C1 segment of cervical spinal cord (tissue), 14 donors: Measurements from ENCODE around the gene LRRC4C.
A peak's percentile ranks its signal among the peaks of the same experiment; 100 is the strongest.
"Not testable (repeated sequence)": the region's sequence is repeated elsewhere in the genome, so short reads cannot be mapped to it uniquely, and the experiment has no call there.

Source experiments
- DNase-seq, 14 donors: peaks; one replicate each; lab custom pipeline; 2025; lab: John Stamatoyannopoulos, UW

The LRRC4C gene

DNA sequence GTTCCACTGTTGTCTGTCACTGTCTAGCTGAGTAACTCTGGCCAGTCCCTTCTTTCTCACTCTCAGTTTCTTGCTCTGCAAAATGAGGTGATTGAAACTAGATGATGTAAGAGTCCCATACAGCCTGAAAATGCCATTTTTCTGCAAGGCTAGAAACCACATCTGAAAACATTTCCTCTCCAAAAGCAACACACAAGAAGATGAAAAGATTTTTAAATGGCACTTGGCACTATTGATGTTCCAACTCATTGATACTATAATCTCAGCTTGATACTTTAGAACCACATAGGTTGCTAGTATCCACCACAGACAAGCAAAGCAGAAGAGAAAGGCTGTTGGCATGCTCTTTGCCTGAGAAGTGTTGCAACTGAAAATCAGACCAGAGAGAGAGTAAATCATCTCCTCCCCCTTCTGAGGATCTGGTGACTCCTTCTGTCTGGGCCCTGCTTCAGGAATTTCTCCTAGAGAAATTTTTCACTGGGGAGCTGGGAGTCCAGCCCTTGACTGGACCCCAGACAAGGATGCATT, 1217.9 kb downstream of the LRRC4C start:
- peak in 3 of 14 donors; percentile 5 to 8 (median 6) for DNase-seq

DNA sequence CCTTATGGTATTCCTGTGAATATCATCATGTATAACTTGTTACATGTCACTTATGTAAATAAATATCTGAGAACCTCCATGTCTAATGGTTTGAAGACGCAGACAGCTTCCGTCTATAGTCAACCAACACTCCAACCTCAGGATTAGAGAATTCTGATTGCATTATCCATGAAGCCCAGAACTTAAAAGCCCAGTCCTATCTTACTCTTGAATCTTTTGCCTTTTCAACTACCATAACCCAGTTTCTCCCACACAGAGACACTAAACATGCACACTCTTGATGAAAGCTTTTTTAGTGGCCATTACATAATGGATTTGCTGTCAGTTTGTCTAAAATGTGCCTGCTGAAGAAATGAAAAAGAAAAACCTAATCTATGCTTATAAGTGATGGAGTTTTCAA, 1219.2 kb downstream of the LRRC4C start:
- no peak for DNase-seq

DNA sequence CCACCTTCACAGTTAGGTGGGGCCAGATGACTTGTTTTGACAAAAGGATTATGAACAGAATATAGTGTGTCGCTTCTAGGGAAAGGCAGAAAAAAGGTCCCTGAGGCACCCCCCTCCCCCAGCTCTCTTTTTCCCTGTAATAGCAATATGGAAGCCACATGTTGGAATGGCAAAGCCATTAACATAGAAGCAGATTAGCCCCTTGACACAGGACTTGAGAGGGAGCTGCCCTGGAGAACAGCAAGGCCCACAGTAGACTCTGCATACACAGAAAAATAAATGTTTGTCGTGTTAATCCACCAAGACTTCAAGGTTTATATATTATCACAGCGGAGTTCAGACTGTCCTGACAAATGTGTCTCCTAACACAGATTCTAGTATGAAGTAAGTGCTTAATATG, 1222.9 kb downstream of the LRRC4C start:
- DNase-seq = no peak

DNA sequence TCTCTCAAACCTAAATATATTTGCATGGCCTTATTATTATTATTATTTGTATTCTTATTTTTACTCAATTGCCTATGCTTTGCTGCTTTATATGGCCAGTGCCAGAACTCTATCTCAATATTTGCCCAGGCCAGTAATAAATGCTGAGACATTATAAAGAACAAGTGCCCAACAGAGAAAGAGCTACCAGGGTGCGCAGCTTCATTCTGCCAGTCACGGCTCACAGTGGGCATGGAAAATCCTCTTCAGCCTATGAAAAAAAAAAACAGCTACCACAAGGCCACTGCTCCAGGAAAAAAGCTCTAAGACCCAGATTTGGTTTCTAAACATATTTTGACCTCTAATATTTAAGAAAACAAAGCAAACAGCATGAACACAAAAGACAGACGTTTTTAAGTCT, 1223.6 kb downstream of the LRRC4C start:
- DNase-seq = no peak

DNA sequence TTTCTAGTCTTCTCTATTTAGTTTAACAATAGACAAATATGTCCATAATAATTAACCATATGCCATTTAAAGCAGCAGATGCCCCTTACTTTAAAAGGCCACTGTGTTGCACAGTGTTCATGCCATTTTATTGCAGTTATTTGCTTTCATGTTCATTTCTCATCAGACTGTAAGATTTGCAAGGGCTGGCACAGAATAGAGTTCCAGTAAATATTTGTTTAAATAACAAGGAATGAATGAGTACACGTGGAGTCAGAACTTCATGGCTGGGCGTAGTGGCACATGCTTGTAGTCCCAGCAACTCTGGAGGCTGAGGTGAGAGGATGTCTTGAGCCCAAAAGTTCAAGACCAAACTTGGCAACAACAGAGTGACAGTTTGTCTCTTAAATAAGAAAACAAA, 1228.6 kb downstream of the LRRC4C start:
- DNase-seq = no peak

DNA sequence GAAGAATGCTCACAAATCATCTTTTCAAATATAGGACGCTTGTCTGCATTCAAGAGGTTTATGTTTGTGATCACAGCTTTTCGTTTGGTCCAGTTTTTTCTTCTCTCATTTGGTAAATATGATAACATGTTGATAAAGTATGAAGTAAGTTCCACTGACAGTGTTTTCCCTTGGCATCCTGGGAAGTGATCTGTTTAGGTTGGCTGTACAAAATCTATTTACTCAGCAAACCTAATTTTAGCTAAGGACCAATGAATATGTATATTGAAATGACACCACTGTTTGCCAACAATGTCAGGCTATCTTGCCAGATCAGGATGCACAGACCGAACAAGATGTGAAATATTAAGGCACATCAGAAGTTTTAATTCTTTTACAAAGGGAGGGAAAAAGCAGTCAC, 1230.8 kb downstream of the LRRC4C start:
- DNase-seq = no peak

DNA sequence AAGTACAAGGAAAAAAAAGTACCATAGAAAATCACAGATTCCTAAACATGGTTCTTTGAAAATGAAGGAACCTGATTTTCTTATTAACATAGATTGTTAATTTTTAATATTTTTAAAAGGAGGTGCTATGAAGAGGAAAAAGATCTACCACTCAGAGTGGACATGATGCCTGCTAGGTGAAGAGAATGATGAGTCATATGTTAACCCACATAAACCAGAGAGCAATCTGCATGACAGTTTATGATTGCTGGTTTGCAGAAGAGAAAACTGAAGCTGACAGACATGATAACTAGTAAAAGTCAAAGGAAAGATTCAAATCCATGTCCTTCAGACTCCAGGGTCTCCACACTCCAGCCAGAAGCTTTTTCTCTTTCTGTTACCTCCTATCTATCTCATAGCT, 1231.7 kb downstream of the LRRC4C start:
- no peak for DNase-seq

DNA sequence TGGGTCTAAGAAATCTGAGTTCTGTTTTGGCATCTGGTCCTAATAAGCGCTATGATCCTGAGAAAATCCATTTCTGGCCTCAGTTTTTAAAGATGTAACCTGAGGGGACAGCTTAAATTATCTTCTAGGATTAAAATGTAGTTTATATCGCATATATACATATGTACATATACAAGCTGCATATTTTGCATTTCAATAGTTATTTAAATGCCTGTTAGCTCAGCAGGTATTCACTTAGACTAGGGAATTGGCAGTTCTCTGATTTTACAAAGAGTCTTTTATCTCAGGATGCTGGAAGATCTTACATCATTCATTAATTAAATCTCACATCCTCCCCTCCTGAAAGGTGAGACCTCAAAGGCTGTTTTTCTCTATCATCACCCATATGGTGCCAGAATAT, 1232.8 kb downstream of the LRRC4C start:
- DNase-seq = no peak

DNA sequence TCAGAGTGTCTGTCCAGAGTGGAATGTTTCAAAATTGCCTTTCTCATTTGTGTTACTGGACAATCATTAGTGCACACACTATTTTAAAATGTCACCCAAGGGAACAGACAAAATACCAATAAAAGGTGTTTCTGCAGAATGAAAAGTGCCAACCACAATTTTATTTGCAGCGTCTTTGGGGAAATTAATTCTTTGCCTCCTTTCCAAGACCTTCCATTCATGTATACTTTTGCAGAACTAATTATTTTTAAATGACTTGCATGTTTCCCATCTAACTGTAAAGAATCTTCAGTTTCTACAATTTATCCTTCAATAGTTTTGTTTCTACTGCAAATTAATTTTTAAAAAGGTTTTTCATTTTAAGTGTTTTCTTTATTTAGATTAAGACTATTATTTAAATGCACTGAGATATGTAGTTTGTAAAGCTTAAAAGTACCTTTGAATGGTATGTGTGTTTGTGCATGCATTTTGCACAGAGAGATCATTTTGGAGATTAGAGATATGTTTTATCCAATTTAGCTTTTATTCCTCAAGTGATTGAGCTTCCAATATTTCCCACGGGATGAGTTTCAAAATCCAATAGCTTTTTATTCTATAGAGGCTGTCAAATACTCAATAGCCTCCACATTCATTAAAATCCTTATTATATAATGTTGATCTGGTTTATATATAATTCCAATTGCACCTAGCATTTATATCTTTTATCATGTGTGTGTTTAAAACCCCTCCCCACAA, 1235.7 kb downstream of the LRRC4C start:
- no peak for DNase-seq

DNA sequence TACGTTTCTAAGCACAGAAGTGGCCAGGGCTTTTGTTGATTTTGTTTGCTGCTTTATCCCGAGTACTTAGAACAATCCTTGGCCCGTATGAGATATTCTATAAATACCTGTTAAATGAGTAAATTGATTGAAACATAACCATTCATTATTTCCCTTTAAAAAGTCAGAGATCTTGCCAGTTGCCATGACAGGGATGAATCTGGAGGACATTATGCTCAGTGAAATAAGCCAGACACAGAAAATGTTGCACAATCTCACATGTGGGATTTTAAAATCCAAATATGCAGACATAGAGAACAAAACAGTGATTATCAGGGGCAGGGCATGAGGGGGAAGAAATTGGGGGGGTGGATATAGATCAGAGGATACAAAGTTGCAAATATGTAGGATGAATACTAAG, 1240.1 kb downstream of the LRRC4C start:
- DNase-seq = no peak

DNA sequence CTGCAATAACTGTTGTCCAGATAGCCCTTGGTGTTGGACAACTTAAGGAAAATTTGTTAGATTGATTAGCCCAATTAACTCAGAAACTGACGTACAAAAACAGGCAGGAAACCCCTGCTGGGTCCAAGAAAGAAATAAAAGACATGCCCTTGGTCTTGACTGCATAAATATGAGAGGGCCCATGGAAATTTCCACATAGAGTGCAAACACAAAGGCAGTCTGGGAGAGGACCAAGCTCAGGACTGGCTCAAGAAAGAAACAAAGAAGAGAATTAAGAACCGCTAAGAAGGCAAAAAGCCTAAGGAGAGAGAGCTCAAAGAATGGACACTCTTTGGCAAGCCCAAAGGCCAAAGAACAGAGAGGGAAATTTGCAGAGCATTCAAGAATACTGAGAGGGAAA, 1243.9 kb downstream of the LRRC4C start:
- DNase-seq = no peak

DNA sequence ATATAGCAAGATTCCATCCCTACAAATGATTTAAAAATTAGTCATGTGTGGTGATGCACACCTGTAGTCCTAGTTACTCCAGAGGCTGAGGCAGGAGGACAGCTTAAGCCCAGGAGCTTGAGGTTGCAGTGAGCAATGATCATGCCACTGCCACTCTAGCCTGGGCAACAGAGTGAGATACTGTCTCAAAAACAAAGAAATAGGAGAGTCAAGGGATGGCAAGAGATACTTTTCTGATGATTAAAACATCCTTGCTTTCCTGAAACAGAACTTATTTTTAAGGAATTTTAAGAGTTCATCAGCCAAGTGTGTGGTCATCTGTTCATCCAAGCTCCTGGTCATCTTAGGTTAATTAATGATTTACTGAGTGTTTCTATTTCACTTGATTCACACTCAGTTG, 1252.0 kb downstream of the LRRC4C start:
- no peak for DNase-seq

DNA sequence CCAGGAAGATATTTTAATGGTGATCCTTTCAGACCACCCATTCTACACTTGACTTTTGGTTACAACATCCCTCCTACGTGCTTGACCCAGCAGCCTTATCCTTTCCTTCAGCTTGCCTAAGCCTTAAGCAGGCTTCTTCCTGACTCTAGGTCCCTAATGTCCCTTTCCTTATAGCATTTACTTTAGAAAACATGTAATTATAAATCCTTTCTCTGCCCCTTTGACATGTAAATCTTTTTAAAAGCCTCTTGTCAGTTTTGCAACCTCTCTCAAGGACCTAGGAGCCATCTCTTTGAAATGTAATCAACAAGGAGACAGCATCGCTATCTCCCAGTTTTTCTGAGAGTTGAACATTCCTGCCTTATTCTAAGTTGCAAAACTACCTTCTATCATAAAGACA, 1255.2 kb downstream of the LRRC4C start:
- DNase-seq = no peak

DNA sequence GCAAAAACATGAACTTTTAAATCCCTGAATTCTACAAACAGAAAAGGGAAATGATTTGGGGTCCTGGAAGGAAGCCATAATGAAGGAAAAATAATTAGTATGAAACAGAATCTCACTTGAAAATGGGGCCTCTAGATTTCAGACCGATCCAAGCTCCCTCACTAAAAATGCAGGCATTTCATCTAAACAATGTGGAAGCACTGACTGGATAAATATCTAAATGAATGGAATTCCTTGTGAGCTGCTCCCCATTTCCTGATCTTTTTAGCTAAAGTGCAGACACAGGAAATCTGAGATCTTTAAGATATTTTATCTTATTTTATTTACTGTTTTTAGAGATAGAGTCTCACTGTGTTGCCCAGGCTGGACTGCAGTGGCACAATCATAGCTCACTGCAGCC, 1255.8 kb downstream of the LRRC4C start:
- DNase-seq = no peak

DNA sequence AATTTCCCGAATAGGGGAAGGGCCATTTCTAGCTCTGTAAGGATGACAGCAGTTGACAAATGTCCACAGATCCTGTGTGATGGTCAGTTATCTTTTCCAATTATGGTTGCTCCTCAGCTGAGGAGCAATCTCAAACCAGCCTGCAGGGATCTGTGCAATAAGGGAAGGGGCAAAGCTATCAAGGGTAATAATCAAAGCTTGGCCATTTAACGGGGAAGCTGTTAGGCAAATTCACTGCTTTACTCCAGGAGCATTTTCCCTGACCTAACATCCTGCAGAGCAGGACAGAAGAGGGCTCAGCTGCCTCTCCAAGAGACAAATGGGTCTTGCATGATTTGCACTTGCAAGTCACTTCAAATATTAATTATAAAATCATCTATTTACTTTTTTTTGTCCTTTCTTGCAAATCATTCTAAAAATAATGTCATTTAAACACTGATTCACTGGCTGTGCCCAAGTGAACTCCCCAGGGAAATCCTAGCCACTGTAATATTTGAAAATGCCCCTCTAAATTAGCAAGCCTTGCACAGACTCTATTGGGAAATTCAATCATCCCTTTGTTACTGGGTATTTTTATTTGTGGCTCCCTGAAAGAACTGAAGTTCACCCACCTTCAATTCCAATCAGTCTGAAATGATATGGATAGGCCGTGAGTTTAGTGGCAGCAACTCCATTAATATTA, 1256.7 kb downstream of the LRRC4C start:
- peak in 1 of 14 donors; percentile 35 for DNase-seq

DNA sequence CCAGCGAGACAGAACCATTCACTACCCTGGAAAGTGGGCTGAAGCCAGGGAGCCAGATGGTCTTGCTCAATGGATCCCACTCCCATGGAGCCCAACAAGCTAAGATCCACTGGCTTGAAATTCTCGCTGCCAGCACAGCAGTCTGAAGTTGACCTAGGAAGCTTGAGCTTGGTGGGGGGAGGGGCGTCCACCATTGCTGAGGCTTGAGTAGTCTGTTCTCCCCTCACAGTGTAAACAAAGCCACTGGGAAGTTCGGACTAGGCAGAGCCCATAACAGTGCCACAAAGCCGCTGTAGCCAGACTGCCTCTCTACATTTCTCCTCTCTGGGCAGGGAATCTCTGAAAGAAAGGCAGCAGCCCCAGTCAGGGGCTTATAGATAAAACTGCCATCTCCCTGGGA, 1266.9 kb downstream of the LRRC4C start:
- not testable (repeated sequence) for DNase-seq

DNA sequence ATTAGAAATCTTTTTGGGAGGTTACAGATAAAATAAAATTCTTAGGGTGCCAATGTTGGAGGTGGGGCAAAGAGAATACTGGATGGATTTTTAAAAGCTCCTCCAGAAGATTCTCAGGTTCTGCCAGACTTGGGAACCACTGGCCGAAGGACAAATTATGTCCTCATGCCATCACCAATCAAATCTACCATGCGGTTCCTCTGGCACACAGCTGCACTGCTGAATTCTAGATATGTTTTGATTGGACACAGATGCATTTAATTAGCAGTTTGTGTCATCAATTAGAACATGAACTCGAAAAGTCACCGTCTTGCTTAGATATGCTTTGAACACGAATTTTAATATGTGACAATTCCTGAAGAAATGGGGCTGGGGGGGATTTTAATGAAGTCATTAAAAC, 1269.2 kb downstream of the LRRC4C start:
- no peak for DNase-seq

DNA sequence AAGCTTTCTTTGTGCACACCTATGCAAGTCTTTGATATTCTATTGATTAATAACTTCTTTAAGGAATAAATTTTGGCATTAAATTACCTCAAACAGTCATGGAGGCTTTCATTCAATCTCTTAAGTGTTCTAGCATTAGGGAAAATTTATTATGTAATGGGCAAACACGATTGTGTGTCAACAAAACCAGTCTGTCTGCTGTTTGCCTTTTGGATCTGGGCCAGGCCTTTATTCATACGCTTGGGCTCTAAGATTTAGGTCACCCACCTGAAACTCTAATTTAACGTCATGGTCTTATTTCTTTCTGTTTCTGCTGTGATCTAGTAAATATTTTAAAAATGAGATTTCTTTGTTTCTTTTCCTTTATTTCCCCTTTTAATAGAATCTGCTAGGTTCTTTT, 1270.6 kb downstream of the LRRC4C start:
- DNase-seq = peak in 1 of 14 donors; percentile 17

DNA sequence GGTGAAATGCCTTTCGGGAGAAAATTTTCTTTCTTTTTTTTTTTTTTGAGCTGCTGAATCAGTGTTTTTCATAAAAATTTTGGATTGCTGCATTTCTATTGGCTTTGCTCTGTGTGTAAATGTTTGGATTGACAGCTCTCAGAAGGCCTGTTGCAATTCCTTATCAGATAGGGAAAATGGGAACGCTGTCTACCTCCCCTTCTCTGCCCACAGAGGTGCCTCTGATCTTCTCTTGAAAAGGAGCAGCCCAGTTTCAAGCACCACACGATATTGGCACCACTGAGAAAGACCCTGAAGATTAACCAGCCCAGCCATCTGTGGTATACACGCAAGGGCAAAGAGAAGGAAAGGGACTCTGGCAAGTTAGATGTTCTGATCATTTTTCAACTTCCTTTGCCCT, 1272.2 kb downstream of the LRRC4C start:
- DNase-seq = peak in 1 of 14 donors; percentile 32

DNA sequence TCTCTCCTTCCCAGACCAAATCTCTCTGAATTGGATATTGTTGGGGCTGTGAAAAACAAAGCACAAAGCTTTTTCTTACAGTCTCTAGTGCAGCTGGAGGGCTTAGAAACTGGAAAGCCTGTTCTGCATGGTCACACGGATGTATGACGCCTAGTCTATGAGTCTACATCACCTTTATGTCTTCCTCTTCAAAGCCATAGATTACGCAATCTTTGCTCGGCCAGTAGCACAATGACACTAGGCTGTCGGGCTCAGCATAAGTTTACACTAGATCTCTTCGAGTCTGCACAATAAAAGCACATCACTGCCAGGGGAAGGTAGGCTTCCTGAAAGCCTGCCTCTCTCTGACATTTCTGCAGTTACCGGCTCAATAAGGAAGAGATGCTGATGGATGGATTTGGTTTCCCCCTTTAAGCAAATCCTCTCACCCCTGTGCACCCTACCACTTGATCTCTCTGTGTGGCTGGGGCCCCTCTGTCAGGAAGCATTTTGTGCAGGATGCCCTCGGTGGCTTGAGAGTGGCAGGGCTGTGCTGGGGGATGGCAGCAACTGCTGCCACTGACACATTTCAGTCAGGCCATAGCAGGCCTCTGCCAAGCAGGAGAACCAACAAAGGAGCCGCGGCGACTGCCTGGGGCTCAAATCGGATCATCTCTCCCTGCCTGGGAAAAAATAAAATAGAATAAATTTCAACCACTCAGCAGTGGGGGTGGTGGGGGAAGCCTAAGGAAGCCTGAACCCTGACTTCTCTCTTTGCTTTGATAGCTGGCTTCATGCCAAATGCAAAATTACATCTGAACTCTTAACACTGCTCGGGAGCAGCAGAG, 1272.8 kb downstream of the LRRC4C start:
- peak in 11 of 14 donors; percentile 18 to 77 (median 57) for DNase-seq

DNA sequence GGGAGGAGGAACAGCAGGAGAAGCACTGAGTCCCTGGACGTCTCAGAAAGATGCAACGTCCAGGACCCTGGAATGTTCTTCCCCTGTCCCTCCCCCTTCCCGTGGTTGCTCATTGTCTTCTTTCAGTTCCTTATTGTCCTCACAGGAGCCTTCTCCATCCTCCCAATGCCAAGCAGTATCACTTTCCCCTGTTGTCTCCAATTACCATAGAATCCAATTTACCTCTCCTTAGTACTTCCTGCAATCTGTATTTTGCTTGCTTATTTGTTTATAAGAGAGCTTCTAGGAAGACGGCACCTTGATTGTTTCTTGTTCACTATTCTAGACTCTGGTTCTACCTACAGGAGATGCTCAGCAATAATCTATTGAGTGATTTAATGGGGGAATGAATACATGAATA, 1273.7 kb downstream of the LRRC4C start:
- DNase-seq = peak in 1 of 14 donors; percentile 53
